ENCODE data around the gene ZC3H12D.
"Not testable (repeated sequence)": the region's sequence is repeated elsewhere in the genome, so short reads cannot be mapped to it uniquely, and the experiment has no call there.

ZC3H12D gene

DNA sequence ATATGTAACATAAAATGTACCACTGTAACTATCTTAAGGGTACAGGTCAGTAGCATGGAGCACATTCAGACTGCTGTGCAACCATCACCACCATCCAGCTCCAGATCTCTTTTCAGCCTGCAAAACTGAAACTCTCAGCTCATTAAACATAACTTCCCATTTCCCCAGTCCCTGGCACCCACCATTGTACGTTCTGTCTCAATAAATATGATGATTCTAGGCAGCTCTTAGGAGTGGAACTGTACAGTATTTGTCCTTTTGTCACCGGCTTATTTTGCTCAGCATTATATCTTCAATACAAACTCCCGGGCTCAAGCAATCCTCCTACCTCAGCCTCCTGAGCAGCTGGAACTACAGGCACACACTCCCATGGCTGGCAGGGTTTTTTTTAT is 1.5 kb downstream of the ZC3H12D start:
- DNase-seq, result no peak

DNA sequence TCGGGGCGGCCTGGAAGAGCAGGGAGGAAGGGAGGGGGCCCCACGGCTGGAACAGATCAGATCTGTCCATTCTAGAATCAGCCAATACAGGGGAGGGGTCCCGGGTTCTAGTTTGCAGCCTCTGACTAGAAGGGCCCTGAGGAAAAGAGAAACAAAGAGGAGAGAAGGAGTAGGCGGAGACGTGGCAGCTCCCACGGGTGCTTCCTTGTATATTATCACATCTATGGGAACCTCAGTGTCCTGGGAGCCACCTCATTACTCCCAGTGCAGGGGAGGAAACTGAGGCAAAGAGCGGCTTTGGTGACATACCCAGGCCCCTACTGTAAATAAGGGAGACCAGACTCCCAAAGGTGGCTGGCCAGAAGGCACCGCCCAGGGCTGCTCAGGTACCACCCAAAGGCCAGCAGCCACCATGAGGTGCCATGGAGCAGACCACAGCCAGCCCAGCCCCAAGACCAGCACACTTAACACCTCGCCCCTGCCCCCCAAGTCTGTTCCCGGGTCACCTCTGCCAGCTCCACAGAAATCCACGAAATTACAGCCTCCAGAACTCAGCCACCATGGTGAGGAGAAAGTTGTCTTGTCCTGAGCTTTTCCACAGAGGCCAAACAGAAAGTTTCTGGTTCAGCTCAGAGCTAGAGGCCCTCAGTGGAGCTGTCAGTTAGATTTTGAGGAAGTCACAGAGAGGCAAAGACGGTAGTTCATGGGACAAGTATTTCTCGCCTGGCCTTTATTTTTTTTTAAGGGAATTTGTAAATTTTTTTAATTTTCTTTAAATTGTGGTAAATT is 2.1 kb downstream of the ZC3H12D start:
- peak; percentile 80 for DNase-seq

DNA sequence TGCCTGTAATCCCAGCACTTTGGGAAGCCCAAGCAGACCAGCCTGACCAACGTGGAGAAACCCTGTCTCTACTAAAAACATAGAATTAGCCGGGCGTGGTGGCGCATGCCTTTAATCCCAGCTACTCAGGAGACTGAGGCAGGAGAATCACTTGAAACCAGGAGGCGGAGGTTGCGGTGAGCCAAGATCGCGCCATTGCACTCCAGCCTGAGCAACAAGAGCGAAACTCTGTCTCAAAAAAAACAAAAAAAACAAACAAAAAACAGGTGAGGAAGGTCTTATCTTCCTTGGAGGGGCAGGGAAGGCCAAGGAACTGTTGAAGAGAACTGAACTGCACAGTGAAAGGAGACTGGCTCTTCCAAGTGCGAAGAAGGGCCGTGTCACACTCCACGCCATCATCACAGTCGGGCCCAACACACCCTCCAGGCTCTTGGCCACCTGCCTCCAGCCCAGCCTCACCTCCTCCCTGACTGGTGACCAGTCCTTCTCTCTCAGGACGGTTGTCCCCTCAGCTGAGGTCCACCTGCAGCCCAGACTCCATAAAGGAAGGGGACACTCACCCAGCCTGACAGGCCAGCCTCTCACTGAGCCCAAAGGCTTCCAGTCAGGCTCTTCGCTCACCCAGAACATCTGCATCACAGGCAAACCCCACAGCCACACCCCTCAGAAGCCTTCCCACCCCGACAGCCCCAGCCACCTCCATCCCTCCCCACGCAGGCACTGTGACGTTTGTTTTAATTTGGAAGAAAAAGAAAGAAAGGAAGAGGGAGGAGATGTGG is 4.1 kb downstream of the ZC3H12D start:
- no peak for DNase-seq

DNA sequence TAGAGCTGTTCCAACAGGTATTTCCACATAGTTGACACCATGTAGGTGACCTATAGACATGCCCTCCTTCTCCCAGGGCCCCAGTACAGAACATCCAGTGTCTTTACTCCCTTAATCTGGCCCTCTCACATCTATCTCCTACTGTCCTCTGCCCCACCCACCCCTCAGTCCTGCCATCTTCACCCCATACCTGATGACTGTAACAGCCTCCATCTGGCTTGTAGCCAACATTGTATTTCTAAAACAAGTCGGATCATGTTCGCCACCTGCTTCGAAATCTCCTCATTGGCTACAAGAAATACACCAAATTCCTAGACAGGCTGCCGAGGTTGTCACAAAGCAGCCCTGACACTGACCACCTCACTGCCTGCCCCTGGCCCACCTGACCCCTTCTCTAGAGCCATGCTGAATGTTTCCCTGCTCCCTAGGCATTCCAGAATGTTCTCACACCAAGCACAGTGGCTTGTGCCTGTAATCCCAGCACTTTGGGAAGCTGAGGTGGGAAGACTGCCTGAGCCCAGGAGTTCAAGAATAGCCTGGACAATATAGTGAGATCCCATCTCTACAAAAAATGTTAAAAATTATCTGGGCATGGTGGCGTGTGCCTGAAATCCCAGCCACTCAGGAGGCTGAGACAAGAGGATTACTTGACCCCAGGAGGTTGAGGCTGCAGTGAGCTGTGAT is 6.0 kb downstream of the ZC3H12D start:
- no peak for DNase-seq

DNA sequence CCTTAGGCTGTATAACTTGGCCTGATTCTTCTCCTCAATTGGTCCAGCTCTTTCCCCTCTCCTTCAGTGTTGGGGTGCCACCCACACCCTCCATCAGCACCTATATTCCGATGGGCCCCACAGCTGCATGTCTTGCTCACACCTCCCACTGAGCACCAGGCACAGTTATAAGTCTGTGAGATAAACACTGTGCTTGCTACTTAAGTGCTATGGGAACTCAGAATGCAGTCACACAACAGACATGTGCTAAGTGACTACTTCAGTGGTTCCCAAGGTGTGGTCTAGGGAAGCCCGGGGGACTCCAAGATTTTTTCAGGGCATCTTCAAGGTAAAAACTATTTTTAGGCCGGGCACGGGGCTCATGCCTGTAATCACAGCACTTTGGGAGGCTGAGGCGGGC is 7.3 kb downstream of the ZC3H12D start:
- DNase-seq, result no peak

DNA sequence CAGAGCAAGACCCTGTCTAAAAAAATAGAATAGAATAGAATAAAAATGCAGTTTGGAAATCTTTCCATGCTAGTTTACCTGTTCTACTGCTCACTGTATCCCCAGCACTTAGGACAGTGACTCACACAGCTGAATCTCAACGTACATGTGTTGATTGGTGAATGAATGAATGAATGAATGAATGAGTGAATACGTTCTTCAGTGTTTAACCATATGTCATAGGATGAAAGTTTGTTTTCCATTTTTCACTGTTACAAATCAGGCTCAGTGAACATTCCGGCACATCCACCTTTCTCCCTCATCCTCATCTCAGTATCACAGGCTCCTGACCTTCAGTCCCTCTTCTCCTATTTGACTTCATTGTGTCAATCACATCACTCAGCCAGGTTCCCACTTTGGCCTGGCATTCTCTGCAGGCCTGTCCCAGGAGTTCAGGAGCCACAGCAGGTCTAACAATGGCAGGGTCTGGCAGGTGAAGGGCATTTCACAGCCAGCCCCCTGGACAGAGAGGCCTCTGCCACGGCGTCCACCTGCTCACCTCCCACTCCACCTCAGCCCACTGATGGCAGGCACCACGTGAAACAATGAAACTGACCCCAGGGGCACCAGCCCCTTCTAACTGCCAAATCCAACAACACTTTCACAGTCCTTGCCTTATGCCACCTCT is 7.9 kb downstream of the ZC3H12D start:
- DNase-seq, result no peak

DNA sequence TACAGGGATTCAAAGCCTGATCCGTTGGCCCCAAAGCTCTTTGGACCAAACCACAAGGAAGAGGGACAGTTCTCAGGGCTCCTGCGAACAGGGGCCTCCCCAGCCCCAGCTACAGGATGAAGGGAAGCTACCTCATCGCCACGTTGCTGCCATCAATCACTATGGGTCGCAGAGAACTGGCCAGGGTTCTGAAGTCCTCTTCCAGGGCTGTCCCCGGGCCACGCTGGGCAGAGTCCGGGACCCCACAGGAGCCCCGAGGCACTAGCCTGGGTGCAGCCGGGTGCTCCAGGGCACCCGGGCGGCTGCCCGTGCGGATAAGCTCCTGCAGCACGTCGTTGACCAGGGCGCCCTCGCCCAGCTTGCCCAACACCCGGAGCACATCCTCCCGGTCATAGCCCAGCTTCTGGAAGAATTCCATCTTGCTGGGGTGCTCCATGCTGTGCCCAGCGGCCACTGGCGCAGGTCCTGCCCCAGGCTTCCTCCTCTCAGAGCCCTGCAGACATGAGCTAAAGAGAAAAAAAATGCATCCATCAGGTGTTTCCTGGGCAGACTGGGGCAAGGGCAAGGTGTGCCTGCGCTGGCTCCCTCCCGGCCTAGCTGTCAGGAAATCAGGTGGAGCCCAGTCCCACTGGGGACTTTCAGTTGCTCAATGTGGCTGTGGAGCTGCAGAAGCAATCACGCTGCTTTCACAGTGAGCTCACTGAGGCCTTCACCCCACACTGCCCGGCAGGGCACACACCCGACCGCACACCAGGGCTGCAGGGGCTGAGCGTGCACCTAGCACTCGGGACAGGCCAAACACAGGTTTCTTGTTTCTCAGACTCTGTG is 10.5 kb downstream of the ZC3H12D start:
- no peak for DNase-seq

DNA sequence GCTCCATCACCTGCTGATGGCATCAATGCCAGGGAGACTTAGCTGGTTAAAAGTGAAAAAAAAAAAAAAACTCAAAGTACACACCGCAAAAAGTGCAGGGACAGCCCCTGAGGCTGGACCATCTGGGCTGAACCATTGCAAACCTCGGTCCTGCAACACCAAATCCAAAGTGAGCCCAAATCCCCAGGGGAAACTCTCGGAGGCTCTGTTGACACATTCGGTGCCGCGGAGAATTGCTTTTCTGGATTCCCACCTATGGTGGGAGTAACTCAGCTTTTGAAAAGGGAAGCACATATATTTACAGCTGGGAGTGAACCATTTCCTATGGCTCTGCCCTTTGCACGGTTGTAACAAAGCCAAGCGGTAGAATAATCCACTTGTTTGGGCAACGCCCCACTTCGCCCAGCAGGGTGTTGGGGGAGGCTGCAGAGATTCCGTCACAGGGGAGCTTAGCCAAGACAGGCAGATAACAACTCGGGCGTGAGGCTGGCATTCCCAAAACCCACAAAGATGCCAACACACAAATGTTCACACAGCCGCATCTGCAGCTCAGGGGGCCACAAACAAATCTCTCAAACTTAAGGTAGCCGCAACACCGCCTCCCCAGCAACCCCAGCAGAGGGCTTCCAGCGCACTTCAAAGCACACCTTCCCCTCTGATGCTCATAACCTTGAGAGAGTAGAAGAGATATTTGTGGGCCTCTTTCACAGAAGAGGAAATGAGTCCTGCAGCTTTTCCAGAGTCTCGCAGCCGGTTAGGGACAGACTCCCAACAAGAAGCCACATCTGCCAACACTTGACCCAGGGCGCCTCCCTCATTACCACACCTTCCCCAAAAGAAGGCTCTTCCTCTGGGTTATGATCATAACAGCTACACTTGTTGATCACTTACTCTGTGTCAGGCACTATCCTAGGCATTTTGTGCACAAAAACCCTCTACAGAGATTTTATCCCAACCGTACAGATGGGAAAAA is 11.4 kb downstream of the ZC3H12D start:
- no peak for DNase-seq

DNA sequence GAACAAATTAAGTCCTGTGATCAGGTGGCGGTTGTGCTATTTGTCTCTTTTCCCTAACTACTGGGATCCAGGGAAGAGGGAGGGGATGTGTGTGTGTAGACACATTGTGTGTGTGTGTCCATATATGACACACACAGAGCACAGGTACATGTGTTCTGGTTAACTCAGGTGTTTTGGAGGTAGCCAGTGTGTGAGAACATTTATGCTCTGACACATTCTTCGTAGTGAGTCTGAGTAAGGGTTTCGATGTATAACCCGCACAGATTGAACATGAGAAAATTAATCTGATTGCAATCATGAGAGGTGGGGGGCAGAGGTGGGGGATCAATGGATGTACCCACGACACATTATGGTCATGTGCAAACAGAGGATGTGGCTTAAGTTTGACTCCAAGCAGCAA is 12.6 kb downstream of the ZC3H12D start:
- DNase-seq, result no peak

DNA sequence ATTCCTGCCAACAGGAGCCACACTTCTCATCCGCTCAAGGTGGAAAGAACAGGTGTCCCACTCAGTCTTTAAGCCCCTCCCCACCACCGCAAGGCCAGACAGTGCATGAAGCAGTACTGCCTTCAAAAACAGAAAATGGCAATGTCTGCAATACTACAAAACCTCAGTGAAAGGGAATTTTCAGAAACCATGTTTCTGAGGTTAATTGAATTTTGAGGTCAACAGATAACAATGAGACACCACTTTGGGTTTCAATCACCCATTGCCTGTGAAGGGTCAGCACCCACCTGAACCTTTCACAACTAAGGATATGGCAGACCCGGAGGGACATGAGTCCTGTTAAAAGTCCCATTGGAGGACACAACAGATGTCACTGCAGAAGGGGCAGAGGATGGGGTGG is 13.0 kb downstream of the ZC3H12D start:
- DNase-seq, result no peak

DNA sequence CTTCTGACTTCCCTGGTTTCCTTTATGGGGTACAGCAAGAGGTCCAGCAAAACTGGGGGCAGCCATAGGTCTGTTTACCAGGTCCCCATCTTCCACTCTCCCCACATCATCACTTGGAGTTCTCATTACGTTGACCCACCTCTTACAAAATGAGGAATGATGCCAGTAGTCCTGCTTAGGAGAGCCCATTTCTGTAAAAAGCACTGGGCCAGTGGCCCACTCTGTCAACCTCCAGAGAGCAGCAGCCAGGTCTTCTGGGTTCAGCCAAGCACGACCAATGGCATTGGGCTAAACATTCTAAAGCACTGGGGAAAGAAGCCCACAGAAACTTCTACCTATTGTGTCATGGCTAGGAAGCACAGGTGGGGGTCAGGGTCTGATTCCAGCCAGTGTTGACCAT is 13.9 kb downstream of the ZC3H12D start:
- no peak for DNase-seq

DNA sequence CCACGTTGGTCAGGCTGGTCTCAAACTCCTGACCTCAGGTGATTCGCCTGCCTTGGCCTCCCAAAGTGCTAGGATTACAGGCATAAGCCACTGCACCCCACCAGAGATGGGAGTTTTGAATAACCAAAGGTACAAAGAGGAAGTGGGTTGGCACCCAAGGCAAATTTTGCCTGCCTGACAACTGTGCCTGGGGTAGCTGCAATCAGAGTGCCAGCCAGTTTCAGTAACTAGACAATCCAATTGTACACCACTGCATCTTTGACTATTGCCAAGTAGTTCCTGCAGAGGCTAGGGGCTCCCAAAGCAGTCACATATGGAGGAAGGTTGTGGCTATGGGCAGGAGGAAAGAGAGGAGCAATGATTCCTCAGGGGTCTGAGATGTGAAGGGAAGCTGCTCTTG is 16.6 kb downstream of the ZC3H12D start:
- DNase-seq, result no peak

DNA sequence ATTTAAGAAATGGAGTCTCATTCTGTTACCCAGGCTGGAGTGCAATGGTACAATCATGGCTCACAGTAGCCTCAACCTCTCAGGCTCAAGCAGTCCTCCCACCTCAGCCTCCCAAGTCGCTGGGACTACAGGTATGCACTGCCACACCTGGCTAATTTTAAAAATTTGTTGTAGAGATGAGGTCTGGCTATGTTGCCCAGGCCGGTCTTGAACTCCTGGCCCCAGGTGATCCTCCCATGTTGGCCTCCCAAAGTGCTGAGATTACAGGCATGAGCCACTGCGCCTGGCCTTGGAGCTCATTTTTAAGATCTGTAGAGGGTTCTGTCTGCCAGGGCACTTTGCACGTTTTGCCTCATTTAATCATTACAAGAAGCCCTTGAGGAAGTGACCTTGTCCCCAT is 17.5 kb downstream of the ZC3H12D start:
- DNase-seq, result no peak

DNA sequence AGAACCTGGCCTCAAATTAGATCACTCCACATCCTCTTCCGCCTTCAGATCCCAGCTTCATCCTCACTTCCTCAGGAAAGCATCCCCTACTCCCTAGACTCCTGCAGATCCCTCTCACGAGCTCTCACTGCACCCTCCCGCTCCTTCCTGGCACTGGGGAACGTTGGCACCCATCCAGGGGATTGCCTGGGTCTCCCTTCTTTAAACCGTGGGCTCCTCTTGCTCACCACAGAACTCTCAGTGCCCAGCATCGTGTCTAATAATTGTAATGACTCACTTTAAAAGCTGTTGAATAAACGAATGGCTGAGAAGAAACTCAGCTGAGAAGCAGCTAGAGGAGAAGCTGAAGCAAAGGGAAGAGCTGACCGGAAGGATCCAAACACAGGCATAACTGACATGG is 20.4 kb downstream of the ZC3H12D start:
- no peak for DNase-seq

DNA sequence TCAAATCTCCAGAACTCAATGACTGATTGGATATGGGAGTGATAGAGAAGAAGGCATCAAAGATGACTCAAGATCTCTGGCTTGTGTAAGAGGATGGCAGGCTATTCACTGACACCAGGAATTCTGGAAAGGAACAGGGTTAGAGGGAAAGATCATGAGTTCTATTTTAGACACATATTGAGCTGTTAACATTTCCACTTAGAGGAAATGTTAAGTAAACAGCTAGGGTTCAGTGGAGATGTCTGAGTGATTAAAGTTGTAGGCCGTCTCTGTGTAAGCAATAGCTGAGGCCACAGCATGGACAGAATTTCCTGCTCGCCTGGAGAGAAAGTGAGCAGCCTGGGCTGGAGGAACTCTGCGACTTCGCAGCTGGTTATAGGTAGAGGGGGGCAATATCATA is 21.0 kb downstream of the ZC3H12D start:
- no peak for DNase-seq

DNA sequence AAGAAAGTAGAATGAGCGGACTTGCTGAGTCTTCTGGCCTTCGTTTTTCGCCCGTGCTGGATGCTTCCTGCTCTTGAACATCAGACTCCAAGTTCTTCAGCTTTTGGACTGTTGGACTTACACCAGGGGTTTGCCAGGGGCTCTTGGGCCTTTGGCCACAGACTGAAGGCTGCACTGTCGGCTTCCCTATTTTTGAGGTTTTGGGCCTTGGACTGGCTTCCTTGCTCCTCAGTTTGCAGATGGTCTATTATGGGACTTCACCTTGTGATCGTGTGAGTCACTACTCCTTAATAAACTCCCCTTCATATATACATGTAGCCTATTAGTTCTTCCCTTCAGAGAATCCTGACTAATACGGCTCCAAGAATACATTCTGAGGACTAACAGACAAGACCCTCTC is 22.1 kb downstream of the ZC3H12D start:
- not testable (repeated sequence) for DNase-seq

DNA sequence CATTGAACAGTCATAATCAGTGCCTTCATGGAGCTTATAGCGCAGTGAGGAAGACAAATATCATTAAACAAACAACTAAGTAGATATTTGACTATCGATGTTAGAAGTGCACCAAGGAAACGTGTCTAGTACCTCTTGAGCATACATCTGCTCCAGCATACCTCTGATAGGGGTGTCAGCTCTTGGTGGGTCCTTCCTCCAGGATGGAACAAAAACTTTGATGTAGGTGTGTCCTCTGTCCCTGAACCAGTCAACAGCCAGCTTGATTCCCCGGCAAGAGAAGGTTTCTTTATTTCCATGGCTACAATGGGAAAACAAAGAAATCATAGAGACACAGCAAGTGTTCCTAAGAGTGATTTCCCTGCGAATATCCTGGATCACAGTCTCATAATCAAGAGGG is 23.1 kb downstream of the ZC3H12D start:
- no peak for DNase-seq

DNA sequence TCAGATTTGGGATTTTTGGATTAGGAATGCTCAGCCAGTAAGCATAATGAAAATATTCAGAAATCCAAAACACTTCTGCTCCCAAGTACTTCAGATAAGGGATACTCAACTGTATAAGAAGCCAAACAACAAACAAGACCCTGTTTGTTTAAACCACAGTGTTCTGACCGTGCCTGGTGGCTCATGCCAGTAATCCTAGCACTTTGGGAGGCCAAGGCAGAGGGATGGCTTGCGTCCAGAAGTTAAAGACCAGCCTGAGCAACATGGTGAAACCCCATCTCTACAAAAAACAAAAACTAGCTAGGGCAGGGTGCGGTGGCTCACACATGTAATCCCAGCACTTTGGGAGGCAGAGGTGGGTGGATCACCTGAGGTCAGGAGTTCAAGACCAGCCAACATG is 24.6 kb downstream of the ZC3H12D start:
- not testable (repeated sequence) for DNase-seq

DNA sequence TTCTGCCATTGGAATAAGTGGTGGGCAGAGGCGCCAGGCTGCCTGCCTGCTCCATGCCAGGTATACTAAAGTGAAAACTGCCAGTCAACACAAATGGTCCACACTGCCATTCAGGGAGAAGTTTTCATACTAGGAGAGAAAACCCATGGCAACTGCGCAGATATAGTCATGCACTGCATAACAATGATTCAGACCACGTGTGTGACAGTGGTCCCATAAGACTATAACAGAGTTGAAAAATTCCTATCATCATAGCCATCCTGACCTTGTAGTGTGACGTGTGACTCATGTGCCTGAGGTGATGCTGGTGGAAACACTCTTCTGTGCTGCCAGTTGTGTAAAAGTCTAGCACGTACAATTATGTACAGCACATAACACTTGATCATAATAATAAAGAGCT is 25.1 kb downstream of the ZC3H12D start:
- DNase-seq, result no peak

DNA sequence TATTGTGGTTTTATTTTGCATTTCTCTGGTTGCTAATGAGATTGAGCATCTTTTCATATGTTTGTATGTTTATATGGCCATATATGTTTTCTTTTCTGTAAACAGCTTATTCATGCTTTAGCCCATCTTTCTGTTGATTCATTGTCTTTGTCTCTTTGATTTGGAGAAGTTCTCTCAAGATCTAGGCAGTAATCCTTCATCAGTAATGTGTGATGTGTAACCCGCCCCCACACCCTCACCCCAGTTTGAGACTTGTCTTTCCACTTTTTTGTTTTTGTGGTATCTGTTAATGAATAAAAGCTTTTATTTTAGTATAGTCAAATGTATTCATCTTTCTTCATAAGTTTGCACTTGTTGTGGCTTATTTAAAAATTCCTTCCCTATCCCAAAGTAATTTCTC is 26.0 kb downstream of the ZC3H12D start:
- no peak for DNase-seq

DNA sequence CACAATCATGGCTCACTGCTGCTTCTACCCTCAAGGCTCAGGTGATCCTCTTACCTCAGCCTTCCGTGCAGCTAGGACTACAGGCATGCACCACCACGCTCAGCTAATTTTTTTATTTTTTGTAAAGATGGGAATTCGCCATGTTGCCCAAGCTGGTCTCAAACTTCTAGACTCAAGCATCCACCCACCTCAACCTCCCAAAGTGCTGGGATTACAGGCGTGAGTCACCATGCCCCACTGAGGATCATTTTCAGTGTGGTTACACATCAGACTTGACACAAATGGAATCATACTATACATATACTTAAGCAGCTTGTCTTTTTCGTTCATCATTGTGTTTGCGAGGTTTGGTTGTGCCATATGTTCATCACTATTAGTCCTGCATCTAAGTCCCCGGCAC is 26.6 kb downstream of the ZC3H12D start:
- DNase-seq, result no peak

Data from hematopoietic multipotent progenitor cell treated with erythropoietin and hydrocortisone succinate and interleukin-3 and kit ligand, for 4 days (in vitro differentiated cells).